SIG-M5 treated with dmso at 0.1 percent for 504 hours (cell line): ENCODE measurements around the gene NETO1.

Experiments used
- DNase-seq: peaks from one replicate; lab custom pipeline; 2025; ENCODE audit not compliant: unreplicated experiment; lab: John Stamatoyannopoulos, UW

Gene NETO1

GRCh38 chr18:72867746-72868584 is at the start of gene NETO1:
TSS of gene NETO1 (minus strand) at chr18:72867987. CDS start at chr18:72867291, 696 bp downstream.
- DNase-seq = no peak

- no peak for DNase-seq
Observed at GRCh38 chr18:72910045-72910444, 42.3 kb upstream of the NETO1 start.

- DNase-seq = no peak
Observed at GRCh38 chr18:72908181-72908580, 40.4 kb upstream of the NETO1 start.

- no peak for DNase-seq
Observed at GRCh38 chr18:72903033-72903432, 35.2 kb upstream of the NETO1 start.

GRCh38 chr18:72899338-72899737 is 31.6 kb upstream of the NETO1 start:
- no peak for DNase-seq

GRCh38 chr18:72898870-72899269 is 31.1 kb upstream of the NETO1 start:
- DNase-seq = no peak

GRCh38 chr18:72895548-72895947 is 27.8 kb upstream of the NETO1 start:
- DNase-seq = no peak

- DNase-seq = no peak
Observed at GRCh38 chr18:72878561-72878960, 10.8 kb upstream of the NETO1 start.

GRCh38 chr18:72878143-72878542 is 10.4 kb upstream of the NETO1 start:
- DNase-seq = no peak

GRCh38 chr18:72871091-72871490 is 3.3 kb upstream of the NETO1 start:
- DNase-seq = no peak

GRCh38 chr18:72869226-72870185 is 1.7 kb upstream of the NETO1 start:
- no peak for DNase-seq

GRCh38 chr18:72868585-72869225 is 918 bp upstream of the NETO1 start:
- no peak for DNase-seq

GRCh38 chr18:72866901-72867745 is 664 bp downstream of the NETO1 start:
- peak; percentile 27 for DNase-seq

- no peak for DNase-seq
Observed at GRCh38 chr18:72866442-72866900, 1.3 kb downstream of the NETO1 start.

- DNase-seq = no peak
Observed at GRCh38 chr18:72863754-72864153, 4.0 kb downstream of the NETO1 start.

- DNase-seq = no peak
Observed at GRCh38 chr18:72859088-72859487, 8.7 kb downstream of the NETO1 start.

- no peak for DNase-seq
Observed at GRCh38 chr18:72849671-72850070, 18.1 kb downstream of the NETO1 start.

GRCh38 chr18:72848503-72849237 is 19.1 kb downstream of the NETO1 start:
- DNase-seq = no peak

- DNase-seq = no peak
Observed at GRCh38 chr18:72847771-72848170, 20.0 kb downstream of the NETO1 start.
